ACC112 (cell line): ENCODE results near the gene CDH15.

Experiments
- H2AFZ ChIP-seq: fragments of 200-600 bp; sonication (generic); one replicate; pipeline ENCODE4 v1.6.0; 2017; ENCODE audit warnings: antibody characterized with exemption, low read length; ENCODE audit not compliant: unreplicated experiment
- H3K27ac ChIP-seq: fragments of 200-600 bp; sonication (generic); 2 replicates; pipeline ENCODE4 v1.5.1; 2014; ENCODE audit warnings: low read depth, mild to moderate bottlenecking, antibody characterized with exemption, low read length, moderate library complexity
- H3K27me3 ChIP-seq: fragments of 200-600 bp; sonication (generic); 2 replicates; pipeline ENCODE4 v1.6.1; 2014; ENCODE audit warnings: mild to moderate bottlenecking, antibody characterized with exemption, low read length, moderate library complexity, mixed read lengths; ENCODE audit not compliant: insufficient read depth
- H3K36me3 ChIP-seq: fragments of 200-600 bp; sonication (generic); 2 replicates; pipeline ENCODE4 v1.6.1; 2016; ENCODE audit warnings: mild to moderate bottlenecking, antibody characterized with exemption, low read length, moderate library complexity, mixed read lengths; ENCODE audit not compliant: insufficient read depth
- H3K4me1 ChIP-seq: fragments of 200-600 bp; sonication (generic); one replicate; pipeline ENCODE4 v1.6.1; 2016; ENCODE audit warnings: low read length, mixed read lengths; ENCODE audit not compliant: insufficient read depth, unreplicated experiment, control insufficient read depth
- H3K4me3 ChIP-seq: fragments of 200-600 bp; sonication (generic); 2 replicates; pipeline ENCODE4 v1.5.1; 2014; ENCODE audit warnings: mild to moderate bottlenecking, low read depth, low read length
- H3K79me2 ChIP-seq: fragments of 200-600 bp; sonication (generic); one replicate; pipeline ENCODE4 v1.6.0; 2016; ENCODE audit warnings: low read length; ENCODE audit not compliant: control insufficient read depth, unreplicated experiment, insufficient read depth

The CDH15 gene

DNA sequence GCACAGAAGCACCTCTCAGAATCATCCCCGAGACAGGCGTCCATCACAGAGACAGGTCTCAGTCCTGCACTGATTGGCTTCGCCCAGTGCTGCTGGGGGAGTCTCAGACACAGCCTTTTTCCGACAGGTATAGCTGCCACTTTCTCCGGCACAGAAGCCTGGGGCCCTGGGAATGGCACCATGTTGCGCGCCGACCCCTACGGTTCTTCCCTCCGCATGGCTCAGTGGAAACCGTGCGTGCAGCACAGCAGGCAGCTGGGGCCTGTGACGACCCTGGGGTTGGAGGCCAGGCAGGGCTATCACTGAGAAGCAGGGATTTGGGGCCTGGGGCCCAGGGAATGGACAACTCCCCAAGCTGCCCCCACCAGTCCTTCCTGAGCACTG, 29.7 kb upstream of the CDH15 start:
- Histone ChIP-seq H3K27ac (no peak overlapping the region), H3K27me3 (no peaks in the 10 kb centered on the region), H3K79me2 (no peaks in the 10 kb centered on the region), H3K4me1 (no peaks in the 10 kb centered on the region), H3K36me3 (no peaks in the 10 kb centered on the region), H3K4me3 (no peak overlapping the region), H2AFZ (no peak overlapping the region)

DNA sequence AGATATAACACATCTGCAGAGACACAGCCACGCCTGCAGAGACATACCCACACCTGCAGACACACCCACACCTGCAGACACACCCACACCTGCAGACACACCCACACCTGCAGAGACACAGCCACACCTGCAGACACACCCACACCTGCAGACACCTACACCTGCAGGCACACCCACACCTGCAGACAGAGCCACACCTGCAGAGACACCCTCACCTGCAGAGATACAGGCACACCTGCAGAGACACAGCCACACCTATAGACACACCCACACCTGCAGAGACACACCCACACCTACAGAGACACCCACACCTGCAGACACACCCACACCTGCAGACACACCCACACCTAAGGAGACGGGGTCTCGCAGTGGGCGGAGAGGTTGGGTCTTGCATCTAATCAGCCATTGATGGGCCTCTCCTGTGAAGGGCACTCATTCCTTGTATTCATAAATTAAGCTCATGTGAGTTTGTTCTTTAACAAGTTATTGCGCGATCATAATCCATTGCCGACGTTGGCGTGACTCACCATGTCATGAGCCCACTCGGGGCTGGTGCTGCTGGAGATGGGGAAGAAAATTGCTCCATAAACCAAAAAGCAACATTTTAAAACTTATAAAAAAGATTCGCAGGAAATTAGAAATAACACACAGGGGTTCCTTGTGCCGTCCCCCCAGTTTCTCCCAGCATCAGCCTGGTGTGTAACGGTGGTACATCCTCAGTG, 28.9 kb upstream of the CDH15 start:
- Histone ChIP-seq H3K36me3 (no peaks in the 10 kb centered on the region), H3K79me2 (no peaks in the 10 kb centered on the region), H2AFZ (no peak overlapping the region), H3K27ac (no peak overlapping the region), H3K4me3 (no peak overlapping the region), H3K27me3 (no peaks in the 10 kb centered on the region), H3K4me1 (no peaks in the 10 kb centered on the region)

DNA sequence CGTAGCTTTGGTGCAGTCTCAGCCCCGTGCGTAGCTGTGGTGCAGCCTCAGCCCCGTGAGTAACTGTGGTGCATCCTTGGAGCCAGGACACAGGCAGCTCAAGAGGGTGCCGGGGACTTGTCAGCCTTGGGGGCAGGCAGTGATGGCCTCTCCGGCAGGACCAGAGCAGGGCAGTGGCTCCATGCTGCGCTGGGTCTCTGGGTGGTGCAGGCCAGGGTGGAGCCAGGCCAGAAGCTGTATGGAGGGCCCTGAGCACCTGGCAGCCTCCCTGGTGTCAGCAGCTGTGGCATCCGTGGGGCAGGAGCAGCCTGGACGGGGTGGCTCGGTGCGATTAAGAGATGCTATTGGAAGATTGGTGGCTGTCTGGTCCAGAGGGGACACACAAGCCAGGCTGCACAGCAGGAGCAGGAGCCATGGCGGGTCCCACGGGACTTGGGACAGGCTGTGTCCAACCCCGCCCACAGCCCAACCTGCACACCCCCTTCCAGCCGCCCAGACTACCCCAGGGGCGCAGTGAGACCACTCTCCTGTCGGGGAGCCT, 28.3 kb upstream of the CDH15 start:
- H3K27ac ChIP-seq, result no peak overlapping the region
- 0 out of 2 replicates have a peak, but pooled peaks cover under 1% of the 10 kb centered on the region for H3K36me3 ChIP-seq

GRCh38 chr16:89143911-89144675, 27.5 kb upstream of the CDH15 start:
- no peak overlapping the region for H3K4me3 ChIP-seq
- no peaks in the 10 kb centered on the region for H3K4me1 ChIP-seq
- H3K27me3 ChIP-seq, result no peaks in the 10 kb centered on the region
- H3K36me3 ChIP-seq, result peaks cover 9% of the 10 kb centered on the region; the same call in 1 of the 2 replicates
- no peaks in the 10 kb centered on the region for H3K79me2 ChIP-seq
- H2AFZ ChIP-seq, result no peak overlapping the region
- no peak overlapping the region for H3K27ac ChIP-seq

More for the DNA sequence above, 28.3 kb upstream of the CDH15 start:
- H3K4me3 ChIP-seq, result no peak overlapping the region
- no peaks in the 10 kb centered on the region for H3K4me1 ChIP-seq
- H3K79me2 ChIP-seq, result no peaks in the 10 kb centered on the region
- H3K27me3 ChIP-seq, result no peaks in the 10 kb centered on the region
- no peak overlapping the region for H2AFZ ChIP-seq

GRCh38 chr16:89144681-89145080, 26.9 kb upstream of the CDH15 start:
- no peaks in the 10 kb centered on the region for H3K4me1 ChIP-seq
- no peak overlapping the region for H3K4me3 ChIP-seq
- H3K79me2 ChIP-seq, result no peaks in the 10 kb centered on the region
- no peaks in the 10 kb centered on the region for H3K27me3 ChIP-seq
- peaks cover 11% of the 10 kb centered on the region; the same call in 1 of the 2 replicates for H3K36me3 ChIP-seq
- no peak overlapping the region for H2AFZ ChIP-seq
- H3K27ac ChIP-seq, result no peak overlapping the region

DNA sequence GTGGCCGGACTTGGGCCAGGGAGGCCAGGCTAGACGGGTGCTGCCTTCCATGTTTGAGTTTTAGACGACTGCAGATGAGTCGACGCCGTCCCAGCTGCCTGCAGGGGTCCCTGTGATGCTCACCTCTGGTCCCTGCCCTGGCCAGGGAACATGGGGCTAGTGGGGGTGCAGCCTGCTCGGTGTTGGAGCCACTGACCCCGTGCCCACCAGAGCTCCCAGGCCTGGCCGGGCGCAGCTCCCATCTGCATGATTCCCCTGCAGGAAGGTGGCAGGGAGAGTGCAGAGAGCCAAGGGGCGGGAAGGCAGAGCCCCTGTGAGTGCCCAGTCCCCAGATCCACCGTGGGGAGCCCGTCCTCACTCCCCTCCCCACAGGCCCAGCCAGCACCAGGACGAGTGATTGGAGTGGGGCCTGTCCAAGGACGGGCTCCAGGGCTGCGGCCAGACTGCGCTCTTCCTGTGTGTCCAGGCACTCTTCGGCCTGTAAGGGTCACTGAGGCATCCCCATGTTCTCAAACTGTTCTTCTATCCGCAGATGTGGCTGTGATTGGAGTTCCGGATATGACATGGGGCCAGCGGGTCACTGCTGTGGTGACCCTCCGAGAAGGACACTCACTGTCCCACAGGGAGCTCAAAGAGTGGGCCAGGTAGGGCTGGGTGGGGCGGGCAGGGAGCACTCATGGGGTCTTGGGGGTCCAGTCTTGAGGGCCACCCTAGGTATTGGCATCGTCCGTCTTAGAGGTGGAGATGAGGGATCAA, 26.0 kb upstream of the CDH15 start:
- H3K27me3 ChIP-seq, result no peaks in the 10 kb centered on the region
- H3K4me1 ChIP-seq, result no peaks in the 10 kb centered on the region
- H3K36me3 ChIP-seq, result peaks cover 16% of the 10 kb centered on the region; the same call in 1 of the 2 replicates
- no peaks in the 10 kb centered on the region for H3K79me2 ChIP-seq
- H3K27ac ChIP-seq, result no peak overlapping the region
- H2AFZ ChIP-seq, result no peak overlapping the region
- H3K4me3 ChIP-seq, result no peak overlapping the region

DNA sequence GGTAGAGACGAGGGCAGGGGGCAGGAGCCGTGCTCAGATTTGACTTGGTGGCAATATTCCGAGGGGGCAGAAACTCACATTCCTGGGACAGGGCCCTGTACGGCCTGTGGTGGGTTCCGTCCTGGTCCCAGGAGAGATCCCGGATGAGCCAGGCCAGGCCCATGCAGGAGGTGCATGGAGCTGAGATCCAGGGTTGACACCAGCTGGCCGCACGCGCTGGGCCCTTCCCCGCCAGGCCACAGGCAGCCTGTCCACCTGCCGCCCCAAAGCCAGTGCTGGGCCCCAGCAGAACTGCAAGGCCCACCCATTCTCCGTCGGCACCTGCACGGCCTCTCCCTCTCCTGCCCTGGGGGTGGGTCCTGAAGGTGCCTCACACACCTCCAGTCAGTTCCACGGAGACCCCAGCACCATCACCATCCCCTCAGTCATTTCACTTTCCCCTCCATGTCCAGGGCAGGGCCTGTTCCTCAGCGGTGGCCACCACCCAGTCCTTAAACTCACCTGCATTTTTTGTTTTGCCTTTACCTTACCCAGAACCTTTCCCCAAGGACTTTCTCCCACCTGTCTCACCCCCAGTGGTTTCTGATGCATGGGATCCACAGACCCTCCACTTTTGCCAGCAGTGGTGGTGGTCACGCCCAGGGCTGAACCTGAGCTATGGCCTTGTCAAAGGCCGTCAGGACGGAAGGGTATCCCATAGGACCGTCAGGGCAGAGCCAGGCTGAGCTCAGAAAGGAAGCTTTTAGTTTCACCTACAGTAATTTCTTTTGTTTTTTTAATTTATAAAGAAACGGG, 25.1 kb upstream of the CDH15 start:
- Histone ChIP-seq H3K27me3 (no peaks in the 10 kb centered on the region), H3K4me3 (no peak overlapping the region), H3K27ac (no peak overlapping the region), H3K36me3 (peaks cover 21% of the 10 kb centered on the region; the same call in 1 of the 2 replicates), H3K79me2 (no peaks in the 10 kb centered on the region), H2AFZ (no peak overlapping the region), H3K4me1 (no peaks in the 10 kb centered on the region)

DNA sequence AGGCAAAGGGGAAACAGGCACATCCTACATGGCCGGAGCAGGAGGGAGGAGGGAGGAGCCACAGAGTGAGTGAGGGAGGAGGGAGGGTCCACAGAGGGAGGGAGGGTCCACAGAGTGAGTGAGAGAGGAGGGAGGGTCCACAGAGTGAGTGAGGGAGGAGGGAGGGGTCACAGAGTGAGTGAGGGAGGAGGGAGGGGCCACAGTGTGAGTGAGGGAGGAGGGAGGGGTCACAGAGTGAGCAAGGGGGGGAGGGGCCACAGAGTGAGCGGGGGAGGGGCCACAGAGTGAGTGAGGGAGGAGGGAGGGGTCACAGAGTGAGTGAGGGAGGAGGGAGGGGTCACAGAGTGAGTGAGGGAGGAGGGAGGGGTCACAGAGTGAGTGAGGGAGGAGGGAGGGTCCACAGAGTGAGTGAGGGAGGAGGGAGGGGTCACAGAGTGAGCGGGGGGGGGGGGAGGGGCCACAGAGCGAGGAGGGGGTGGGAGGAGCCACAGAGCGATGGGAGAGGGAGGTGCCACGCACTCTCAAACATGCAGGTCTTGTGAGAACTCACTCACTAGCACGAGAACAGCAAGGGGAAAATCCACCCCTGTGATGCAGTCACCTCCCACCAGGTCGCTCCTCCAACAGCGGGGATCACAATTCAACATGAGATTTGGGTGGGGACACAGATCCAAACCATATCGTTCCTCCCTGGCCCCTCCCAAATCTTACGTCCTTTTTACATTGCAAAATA, 24.3 kb upstream of the CDH15 start:
- Histone ChIP-seq H3K27ac (no peak overlapping the region), H2AFZ (no peak overlapping the region), H3K79me2 (no peaks in the 10 kb centered on the region), H3K36me3 (peaks cover 21% of the 10 kb centered on the region; the same call in 1 of the 2 replicates), H3K4me3 (no peak overlapping the region), H3K4me1 (no peaks in the 10 kb centered on the region), H3K27me3 (no peaks in the 10 kb centered on the region)

DNA sequence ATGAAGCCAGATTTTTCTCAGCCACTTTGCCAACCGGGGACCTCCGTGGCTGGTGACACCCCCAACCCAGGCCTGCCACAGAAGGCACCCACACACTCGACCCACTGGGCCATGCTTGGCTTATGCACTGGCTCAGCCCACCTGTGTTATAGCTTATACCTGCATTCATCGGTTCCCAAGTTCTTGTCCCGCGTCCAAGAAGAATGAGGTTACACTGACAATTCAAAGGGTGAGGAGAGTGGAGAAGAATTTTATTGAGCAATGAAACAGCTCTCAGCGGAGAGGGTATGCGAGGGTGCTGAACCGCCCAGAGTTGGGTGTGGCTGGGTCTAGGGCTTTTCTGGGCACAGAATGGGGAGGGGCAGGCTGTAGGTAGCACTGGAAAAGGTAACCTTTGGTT, 22.2 kb upstream of the CDH15 start:
- peaks cover 21% of the 10 kb centered on the region; the same call in 1 of the 2 replicates for H3K36me3 ChIP-seq
- H3K4me3 ChIP-seq, result no peak overlapping the region
- no peak overlapping the region for H3K27ac ChIP-seq

More for the DNA sequence above, 22.2 kb upstream of the CDH15 start:
- no peaks in the 10 kb centered on the region for H3K79me2 ChIP-seq
- H2AFZ ChIP-seq, result no peak overlapping the region
- H3K27me3 ChIP-seq, result no peaks in the 10 kb centered on the region
- H3K4me1 ChIP-seq, result peaks cover under 1% of the 10 kb centered on the region
